ENCODE measurements around the gene B3GALT5. TPM values are rescaled to one million over a fixed set of nuclear protein-coding genes. Genes with fewer than 3 reads are reported as not detected.

The B3GALT5 gene
- total RNA-seq, 1 experiment from 2014 or later: 0.09 TPM

- Histone ChIP-seq H3K4me3 (no peak overlapping the region), H3K27me3 (ENCODE audit: insufficient read depth, low read depth) (peaks cover 70% of the 10 kb centered on the region), H3F3A (ENCODE audit: insufficient read depth, low read depth) (no peaks in the 10 kb centered on the region), H2AFZ (no peak overlapping the region), H3K4me1 (replicated peaks; ENCODE audit: insufficient read depth) (no peaks in the 10 kb centered on the region), H3K4me2 (no peak overlapping the region), H3K79me2 (ENCODE audit: low read depth) (no peaks in the 10 kb centered on the region), H3K27ac (no peak overlapping the region), H3K9me3 (ENCODE audit: insufficient read depth, low read depth) (no peaks in the 10 kb centered on the region), H3K36me3 (ENCODE audit: low read depth) (no peaks in the 10 kb centered on the region), H4K20me1 (ENCODE audit: insufficient read depth) (no peaks in the 10 kb centered on the region), H3K9me2 (ENCODE audit: insufficient read depth) (no peaks in the 10 kb centered on the region)
- TF ChIP-seq EZH2 (IDR thresholded peaks at IDR 0.05; ENCODE audit: low read depth) (no peak), CTCF (conservative IDR thresholded peaks at IDR 0.05) (no peak)
- no peak for DNase-seq
- POLR2A ChIA-PET (ENCODE audit: unreplicated experiment): no interaction called here
- BruUV-seq (replicated peaks): no TSS peak
- CTCF ChIA-PET: no interaction called here
- intact Hi-C loops (cut with micrococcal nuclease; ENCODE audit: unreplicated experiment): no loop called here
Measured at GRCh38 chr21:39661740-39662139, 49.0 kb downstream of the B3GALT5 start.

GRCh38 chr21:39662411-39662953 is 49.7 kb downstream of the B3GALT5 start:
- TF ChIP-seq EZH2 (IDR thresholded peaks at IDR 0.05; ENCODE audit: low read depth) (no peak), CTCF (conservative IDR thresholded peaks at IDR 0.05) (no peak)
- DNase-seq: no peak
- no peaks in the 10 kb centered on the region for H3K79me2 ChIP-seq (ENCODE audit: low read depth)
- ChIA-PET POLR2A (ENCODE audit: unreplicated experiment) (no interaction called here), CTCF (no interaction called here)
- no peak overlapping the region for H3K27ac ChIP-seq
- H3F3A ChIP-seq (ENCODE audit: insufficient read depth, low read depth): no peaks in the 10 kb centered on the region
- no peak overlapping the region for H3K4me2 ChIP-seq
- no peaks in the 10 kb centered on the region for H3K36me3 ChIP-seq (ENCODE audit: low read depth)
- peaks cover 70% of the 10 kb centered on the region for H3K27me3 ChIP-seq (ENCODE audit: insufficient read depth, low read depth)
- no peaks in the 10 kb centered on the region for H4K20me1 ChIP-seq (ENCODE audit: insufficient read depth)
- no peak overlapping the region for H3K4me3 ChIP-seq
- H3K9me2 ChIP-seq (ENCODE audit: insufficient read depth): no peaks in the 10 kb centered on the region
- no peak overlapping the region for H2AFZ ChIP-seq
- no peaks in the 10 kb centered on the region for H3K9me3 ChIP-seq (ENCODE audit: insufficient read depth, low read depth)
- no peaks in the 10 kb centered on the region for H3K4me1 ChIP-seq (replicated peaks; ENCODE audit: insufficient read depth)
- no TSS peak for BruUV-seq (replicated peaks)
- intact Hi-C loops (cut with micrococcal nuclease; ENCODE audit: unreplicated experiment): no loop called here

GRCh38 chr21:39663066-39663465 is 50.3 kb downstream of the B3GALT5 start:
- TF ChIP-seq EZH2 (IDR thresholded peaks at IDR 0.05; ENCODE audit: low read depth): no peak
- TF ChIP-seq CTCF (conservative IDR thresholded peaks at IDR 0.05): no peak
- CTCF ChIA-PET: no interaction called here

More at GRCh38 chr21:39663066-39663465, 50.3 kb downstream of the B3GALT5 start:
- no peaks in the 10 kb centered on the region for H3K9me2 ChIP-seq (ENCODE audit: insufficient read depth)
- no peak for DNase-seq
- H3K36me3 ChIP-seq (ENCODE audit: low read depth): no peaks in the 10 kb centered on the region
- H3K9me3 ChIP-seq (ENCODE audit: insufficient read depth, low read depth): no peaks in the 10 kb centered on the region
- no peak overlapping the region for H2AFZ ChIP-seq
- H3K4me2 ChIP-seq: no peak overlapping the region
- no TSS peak for BruUV-seq (replicated peaks)
- no peaks in the 10 kb centered on the region for H3F3A ChIP-seq (ENCODE audit: insufficient read depth, low read depth)
- no peaks in the 10 kb centered on the region for H3K4me1 ChIP-seq (replicated peaks; ENCODE audit: insufficient read depth)
- no peak overlapping the region for H3K4me3 ChIP-seq
- no peaks in the 10 kb centered on the region for H3K79me2 ChIP-seq (ENCODE audit: low read depth)
- H3K27me3 ChIP-seq (ENCODE audit: insufficient read depth, low read depth): peaks cover 71% of the 10 kb centered on the region
- H4K20me1 ChIP-seq (ENCODE audit: insufficient read depth): no peaks in the 10 kb centered on the region
- no peak overlapping the region for H3K27ac ChIP-seq
- intact Hi-C loops (cut with micrococcal nuclease; ENCODE audit: unreplicated experiment): no loop called here
- POLR2A ChIA-PET (ENCODE audit: unreplicated experiment): no interaction called here

All from PC-9 (cell line).